ENCODE data around the gene ZNF343.

GRCh38 chr20:2538931-2539720 is 30.4 kb upstream of the ZNF343 start:
- TF ChIP-seq CTCF (IDR thresholded peaks at IDR 0.05) (no peak), POLR2A (IDR thresholded peaks at IDR 0.05) (no peak), POLR2AphosphoS5 (IDR thresholded peaks at IDR 0.05; ENCODE audit: insufficient read depth in 1 of 2, low read depth in 1 of 2) (no peak)

All from vagina (tissue), 2 donors.